Bone marrow (tissue), 2 donors: ENCODE measurements around the gene HSD11B1L.

ENCODE experiments used
- DNase-seq, 2 donors: peaks; one replicate each; lab custom pipeline; 2025; lab: John Stamatoyannopoulos, UW

Gene HSD11B1L

DNA sequence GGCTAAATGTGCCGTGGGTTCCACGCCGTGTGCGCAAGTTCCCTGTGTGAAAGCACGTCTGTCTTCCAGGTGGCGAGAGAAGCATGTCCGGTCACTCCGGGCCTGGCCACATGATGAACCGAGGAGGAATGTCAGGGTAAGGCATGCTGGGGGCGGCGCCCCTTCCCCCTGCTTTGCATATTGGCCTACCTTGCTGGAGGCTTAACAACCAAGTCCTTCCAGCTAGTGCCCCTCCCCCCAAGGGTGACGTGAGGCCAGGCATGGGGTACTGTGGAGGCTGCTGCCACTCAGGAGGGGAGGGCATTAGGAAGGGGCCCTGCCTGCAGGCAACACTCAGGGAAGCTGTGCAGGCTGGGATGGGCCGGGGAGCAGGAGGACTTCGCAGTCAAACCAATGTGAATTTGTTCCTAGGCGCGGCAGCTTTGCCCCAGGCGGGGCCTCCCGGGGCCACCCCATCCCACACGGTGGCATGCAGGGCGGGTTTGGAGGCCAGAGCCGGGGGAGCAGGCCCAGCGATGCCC is 13.0 kb upstream of the HSD11B1L start:
- no peak for DNase-seq

DNA sequence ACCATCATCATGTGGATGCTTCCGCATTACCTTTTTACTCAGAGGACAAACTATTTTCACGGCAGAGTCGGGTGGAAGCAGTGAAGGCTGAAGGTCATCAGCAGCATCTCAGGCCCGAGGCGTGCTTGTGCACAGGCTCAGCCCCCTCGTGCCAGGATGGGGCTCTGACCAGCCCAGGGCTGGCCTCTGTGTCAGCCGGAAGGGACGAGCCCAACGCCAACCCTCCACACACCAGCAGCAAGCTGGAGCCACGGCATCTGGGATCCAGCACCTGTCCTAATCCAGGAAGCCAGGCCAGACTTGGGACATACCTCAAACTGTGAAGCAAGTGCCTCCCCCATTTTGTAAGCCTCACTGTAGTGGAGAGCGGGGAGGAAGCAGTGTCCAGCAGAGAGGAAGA is 11.6 kb upstream of the HSD11B1L start:
- no peak for DNase-seq

DNA sequence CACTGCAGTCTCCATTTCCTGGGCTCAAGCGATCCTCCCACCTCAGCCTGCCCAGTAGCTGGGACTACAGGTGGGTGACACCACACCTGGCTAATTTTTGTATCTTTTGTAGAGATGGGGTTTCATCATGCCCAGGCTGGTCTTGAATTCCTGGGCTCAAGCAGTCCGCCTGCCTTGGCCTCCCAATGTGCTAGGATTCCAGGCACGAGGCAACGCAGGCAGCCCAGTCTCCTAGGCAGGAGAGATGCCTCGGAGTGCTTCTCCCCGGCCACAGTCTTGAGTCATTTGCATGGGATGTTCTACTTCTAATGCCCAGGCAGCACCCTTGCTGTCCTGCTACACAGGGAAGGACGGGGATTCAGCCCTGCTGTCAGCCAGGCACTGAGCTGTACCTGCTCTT is 9.2 kb upstream of the HSD11B1L start:
- DNase-seq: no peak

GRCh38 chr19:5672708-5673459 is 7.9 kb upstream of the HSD11B1L start:
- no peak for DNase-seq

- DNase-seq: no peak
Observed at GRCh38 chr19:5673752-5674151, 7.1 kb upstream of the HSD11B1L start.

GRCh38 chr19:5674714-5675113 is 6.1 kb upstream of the HSD11B1L start:
- DNase-seq: no peak

DNA sequence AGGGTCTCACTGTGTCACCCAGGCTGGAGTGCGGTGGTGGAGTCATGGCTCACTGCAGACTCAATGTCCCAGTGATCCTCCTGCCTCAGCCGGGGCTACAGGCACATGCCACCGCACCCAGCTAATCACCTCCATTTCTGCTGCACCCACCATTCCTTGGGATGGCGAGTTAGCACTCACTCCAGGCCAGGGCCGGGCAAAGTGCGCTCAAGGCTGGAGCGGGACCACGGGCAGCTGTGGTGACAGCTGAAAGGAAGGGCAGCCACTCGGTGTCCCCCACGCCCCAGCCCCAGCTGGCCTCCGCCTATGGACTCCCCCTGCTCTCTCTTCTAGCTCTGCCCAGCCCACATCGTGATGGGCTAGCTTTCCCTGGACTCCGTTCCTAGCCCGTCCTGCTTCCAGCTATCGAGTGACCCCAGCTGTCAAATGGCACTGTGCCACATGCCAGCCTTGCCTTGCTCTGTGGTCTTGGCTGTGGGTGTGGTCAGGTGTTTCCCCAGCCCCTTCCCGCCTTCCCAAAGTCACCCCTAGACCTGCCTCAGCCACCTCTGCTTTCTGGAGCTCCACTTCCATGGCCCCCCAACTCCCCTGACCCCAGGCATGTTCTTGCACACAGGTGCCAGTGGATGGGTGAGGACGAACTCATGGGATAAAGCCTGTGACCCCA is 4.6 kb upstream of the HSD11B1L start:
- no peak for DNase-seq

GRCh38 chr19:5676772-5677105 is 4.1 kb upstream of the HSD11B1L start:
- no peak for DNase-seq

DNA sequence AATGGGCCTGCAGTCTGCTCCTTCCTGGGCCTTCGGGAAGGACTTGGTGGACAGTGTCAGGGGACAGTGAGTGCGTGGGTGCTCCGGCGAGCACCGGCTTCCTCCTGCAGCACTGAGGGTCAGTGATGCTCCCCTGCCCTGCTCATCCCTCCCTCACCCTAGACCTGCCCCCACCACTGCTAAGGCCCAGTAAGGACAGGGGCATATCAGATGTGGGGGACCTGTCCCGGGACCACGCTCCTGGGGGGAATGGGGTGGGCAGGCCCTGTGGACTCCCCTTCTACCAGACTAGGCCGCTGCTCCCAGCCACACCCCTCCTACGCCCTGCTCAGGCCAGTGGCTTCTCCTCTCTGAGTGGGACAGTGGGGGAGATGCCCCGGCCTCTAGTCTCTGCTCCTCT is 3.7 kb upstream of the HSD11B1L start:
- no peak for DNase-seq

DNA sequence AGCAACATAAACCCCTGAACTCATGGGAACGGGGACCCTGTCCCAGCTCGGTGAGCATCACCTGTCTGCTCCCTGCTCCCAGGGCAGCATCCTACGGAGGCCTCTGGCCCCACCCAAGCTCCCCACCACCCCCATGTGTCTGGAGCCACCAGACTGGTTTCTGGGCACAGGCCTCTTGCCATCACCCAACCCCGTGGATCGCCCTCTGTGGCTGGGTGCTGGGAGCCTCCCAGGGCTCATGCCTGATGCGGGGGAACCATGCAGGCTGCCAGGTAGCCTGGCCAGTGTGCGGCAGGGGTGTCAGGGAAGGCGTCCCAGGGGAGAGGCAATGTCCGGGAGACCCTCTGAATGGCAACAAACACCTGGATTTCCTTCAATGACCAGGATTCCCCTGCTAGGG is 3.2 kb upstream of the HSD11B1L start:
- DNase-seq: no peak

GRCh38 chr19:5678071-5678718 is 2.6 kb upstream of the HSD11B1L start:
- DNase-seq: no peak

GRCh38 chr19:5679289-5680083 is 1.3 kb upstream of the HSD11B1L start:
- no peak for DNase-seq

GRCh38 chr19:5680084-5680436 is 767 bp upstream of the HSD11B1L start:
- no peak for DNase-seq

GRCh38 chr19:5681391-5682106 is 722 bp downstream of the HSD11B1L start:
- DNase-seq: no peak

DNA sequence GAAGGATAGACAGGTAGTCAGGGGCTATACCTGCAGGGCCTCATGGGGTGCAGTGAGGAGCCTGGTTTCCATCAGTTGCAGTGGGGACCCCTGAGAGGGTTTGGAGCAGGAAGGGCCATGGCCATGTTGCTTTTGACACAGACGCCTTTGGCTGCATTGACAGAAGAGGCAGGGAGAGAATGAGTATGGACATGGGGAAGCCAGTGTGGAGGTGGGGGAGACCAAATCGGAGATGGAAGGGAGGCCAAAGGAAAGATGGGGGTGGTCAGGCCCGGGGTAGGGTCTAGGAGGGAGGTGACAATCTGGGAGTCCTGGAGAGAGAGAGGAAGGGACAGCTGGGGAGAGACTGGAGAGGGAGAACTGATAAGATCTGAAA is 1.3 kb downstream of the HSD11B1L start:
- DNase-seq: no peak

DNA sequence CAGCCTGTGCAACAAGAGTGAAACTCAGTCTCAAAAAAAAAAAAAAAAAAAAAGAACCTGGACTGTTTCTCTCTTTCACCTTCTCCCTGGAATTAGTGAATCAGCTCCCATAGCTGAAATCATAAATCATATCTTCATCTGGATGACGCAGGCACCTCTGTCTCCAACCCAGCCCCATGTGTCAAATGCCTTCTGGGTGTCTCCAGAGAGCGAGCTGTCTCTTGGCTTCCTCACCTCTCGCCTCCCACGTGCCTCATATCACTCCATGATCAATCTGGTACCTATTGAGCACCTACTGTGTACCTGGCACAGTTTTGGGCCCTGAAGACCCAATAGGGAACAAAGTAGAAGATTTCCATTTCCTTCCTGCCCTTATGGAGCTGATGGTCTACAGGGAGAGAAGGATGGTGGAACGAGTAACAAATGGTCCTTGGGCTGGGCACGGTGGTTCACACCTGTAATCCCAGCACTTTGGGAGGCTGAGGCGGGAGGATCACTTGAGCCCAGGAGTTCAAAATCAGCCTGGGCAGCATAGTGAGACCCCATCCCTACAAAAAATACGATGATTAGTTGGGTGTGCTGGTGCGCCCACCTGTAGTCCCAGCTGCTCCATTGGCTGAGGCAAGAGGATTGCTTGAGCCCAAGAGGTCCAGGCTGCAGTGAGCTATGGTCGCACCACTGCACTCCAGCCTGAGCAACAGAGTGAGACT is 2.5 kb downstream of the HSD11B1L start:
- DNase-seq: no peak

GRCh38 chr19:5684694-5685430 is 4.0 kb downstream of the HSD11B1L start:
- no peak for DNase-seq

DNA sequence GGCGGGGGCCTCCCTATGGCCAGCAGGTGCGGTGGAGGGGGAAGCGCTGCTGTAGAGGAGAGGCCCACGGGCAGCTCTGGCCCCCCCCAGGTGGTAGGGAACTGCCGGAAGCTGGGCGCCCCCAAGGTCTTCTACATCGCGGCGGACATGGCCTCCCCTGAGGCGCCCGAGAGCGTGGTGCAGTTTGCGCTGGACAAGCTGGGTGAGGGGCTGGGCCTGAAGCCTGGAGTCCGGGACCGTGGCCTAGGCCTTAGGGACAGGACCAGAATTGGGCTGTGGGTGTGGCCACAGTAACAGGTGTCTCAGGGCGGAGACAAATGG is 5.5 kb downstream of the HSD11B1L start:
- no peak for DNase-seq

DNA sequence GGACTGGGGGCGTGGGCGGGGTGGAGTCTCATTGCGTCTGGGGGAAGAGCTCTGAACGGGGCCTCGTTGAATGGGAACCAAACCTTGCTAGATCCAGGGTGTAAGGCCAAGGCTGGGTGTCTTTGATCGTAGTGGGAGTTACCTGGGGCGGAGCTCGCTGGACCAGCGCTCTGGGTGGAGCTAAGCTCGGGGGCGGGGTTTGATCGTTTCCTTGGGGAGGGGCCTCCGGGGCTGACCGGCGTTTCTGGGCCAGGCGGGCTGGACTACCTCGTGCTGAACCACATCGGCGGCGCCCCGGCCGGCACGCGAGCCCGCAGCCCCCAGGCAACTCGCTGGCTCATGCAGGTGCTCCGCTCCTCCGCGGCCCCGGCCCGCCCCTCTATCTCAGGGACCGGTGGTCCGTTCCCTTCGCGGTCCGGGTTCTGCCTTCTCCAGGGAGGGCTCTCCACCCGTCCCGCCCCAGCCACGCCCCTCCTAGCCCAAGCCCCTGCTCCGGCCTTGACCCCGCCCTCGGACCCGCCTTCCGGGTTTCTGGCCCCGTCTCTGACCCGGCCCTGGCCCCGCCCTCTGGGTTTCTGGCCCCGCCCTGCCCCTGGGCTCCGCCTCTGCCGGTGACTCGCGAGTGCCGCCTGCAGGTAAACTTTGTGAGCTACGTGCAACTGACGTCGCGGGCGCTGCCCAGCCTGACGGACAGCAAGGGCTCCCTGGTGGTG is 6.0 kb downstream of the HSD11B1L start:
- DNase-seq: peak; percentile 88 to 99
